ENCODE measurements around the gene MTF2.

DNA sequence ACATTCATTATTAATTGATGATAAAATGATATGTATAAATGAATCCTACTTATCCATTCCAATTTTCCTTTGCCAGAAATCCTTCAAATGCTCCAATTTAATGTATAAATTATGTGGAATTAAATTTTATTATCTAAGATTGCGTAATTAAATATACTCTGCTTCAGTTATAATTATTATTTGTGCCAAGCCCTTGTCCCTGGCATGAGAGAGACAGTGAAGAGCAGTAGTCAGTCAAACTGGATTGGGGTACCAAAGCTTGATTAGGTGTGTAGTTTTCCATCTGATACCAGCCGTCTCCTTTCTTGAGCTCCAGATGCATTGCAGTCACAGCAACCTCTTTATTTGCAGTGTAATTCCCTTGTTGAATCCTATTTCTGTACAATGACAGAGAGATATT is 22.4 kb upstream of the MTF2 start:
- no peak for TF ChIP-seq EZH2phosphoT487 (IDR thresholded peaks at IDR 0.05; ENCODE audit: insufficient read depth, low read depth)
- TF ChIP-seq EZH2 (IDR thresholded peaks at IDR 0.05; ENCODE audit: insufficient read depth, poor library complexity, severe bottlenecking), result no peak

All from GM23248 (cell line).